ENCODE data around the gene ATP23.

Gene ATP23

GRCh38 chr12:57992001-57992400, 50.6 kb downstream of the ATP23 start:
- no peak for DNase-seq (ENCODE audit: low read depth)
- TF ChIP-seq CTCF (IDR thresholded peaks at IDR 0.05; ENCODE audit: insufficient read depth, low read depth, low read length, missing control alignments), result no peak
- no peak overlapping the region for H3K4me3 ChIP-seq (ENCODE audit: low read length)

GRCh38 chr12:57993030-57993429, 51.7 kb downstream of the ATP23 start:
- peak; percentile 42 for TF ChIP-seq CTCF (IDR thresholded peaks at IDR 0.05; ENCODE audit: insufficient read depth, low read depth, low read length, missing control alignments)
- H3K4me3 ChIP-seq (ENCODE audit: low read length), result no peak overlapping the region

GRCh38 chr12:57993834-57994233, 52.5 kb downstream of the ATP23 start:
- peak; percentile 81 for DNase-seq (ENCODE audit: low read depth)
- H3K4me3 ChIP-seq (ENCODE audit: low read length), result no peak overlapping the region
- TF ChIP-seq CTCF (IDR thresholded peaks at IDR 0.05; ENCODE audit: insufficient read depth, low read depth, low read length, missing control alignments), result no peak

More at GRCh38 chr12:57993030-57993429, 51.7 kb downstream of the ATP23 start:
- DNase-seq (ENCODE audit: low read depth), result peak; percentile 17

- no peak overlapping the region for H3K4me3 ChIP-seq (ENCODE audit: low read length)
- TF ChIP-seq CTCF (IDR thresholded peaks at IDR 0.05; ENCODE audit: insufficient read depth, low read depth, low read length, missing control alignments), result no peak
- no peak for DNase-seq (ENCODE audit: low read depth)
Measured at GRCh38 chr12:57996520-57996919, 55.2 kb downstream of the ATP23 start.

GRCh38 chr12:57998251-57998650, 56.9 kb downstream of the ATP23 start:
- no peak for TF ChIP-seq CTCF (IDR thresholded peaks at IDR 0.05; ENCODE audit: insufficient read depth, low read depth, low read length, missing control alignments)
- no peak for DNase-seq (ENCODE audit: low read depth)
- no peak overlapping the region for H3K4me3 ChIP-seq (ENCODE audit: low read length)

GRCh38 chr12:58000499-58000898, 59.1 kb downstream of the ATP23 start:
- H3K4me3 ChIP-seq (ENCODE audit: low read length), result no peak overlapping the region
- TF ChIP-seq CTCF (IDR thresholded peaks at IDR 0.05; ENCODE audit: insufficient read depth, low read depth, low read length, missing control alignments), result no peak
- no peak for DNase-seq (ENCODE audit: low read depth)

- TF ChIP-seq CTCF (IDR thresholded peaks at IDR 0.05; ENCODE audit: insufficient read depth, low read depth, low read length, missing control alignments), result no peak
- no peak for DNase-seq (ENCODE audit: low read depth)
Measured at GRCh38 chr12:58007875-58008274, 66.5 kb downstream of the ATP23 start.

More at GRCh38 chr12:58007875-58008274, 66.5 kb downstream of the ATP23 start:
- no peak overlapping the region for H3K4me3 ChIP-seq (ENCODE audit: low read length)

Measured in epithelial cell of esophagus (primary cell).